NB4 (cell line): ENCODE measurements around the gene SOX21.

Source experiments
- POLR2A ChIP-seq: IDR thresholded peaks from 2 replicates; pipeline ENCODE4 v1.6.1; 2011; ENCODE audit warnings: mild to moderate bottlenecking; ENCODE audit not compliant: insufficient read length; ENCODE audit errors: extremely low read depth
- TF ChIP-seq, protein P1 (sequence below): IDR thresholded peaks from one replicate; pipeline ENCODE4 v1.5.1; 2012; ENCODE audit warnings: low read depth, low read length
- TF ChIP-seq, protein P2 (sequence below): IDR thresholded peaks from 2 replicates; pipeline ENCODE4 v1.6.1; 2011; ENCODE audit warnings: low read depth, low read length

DNA sequence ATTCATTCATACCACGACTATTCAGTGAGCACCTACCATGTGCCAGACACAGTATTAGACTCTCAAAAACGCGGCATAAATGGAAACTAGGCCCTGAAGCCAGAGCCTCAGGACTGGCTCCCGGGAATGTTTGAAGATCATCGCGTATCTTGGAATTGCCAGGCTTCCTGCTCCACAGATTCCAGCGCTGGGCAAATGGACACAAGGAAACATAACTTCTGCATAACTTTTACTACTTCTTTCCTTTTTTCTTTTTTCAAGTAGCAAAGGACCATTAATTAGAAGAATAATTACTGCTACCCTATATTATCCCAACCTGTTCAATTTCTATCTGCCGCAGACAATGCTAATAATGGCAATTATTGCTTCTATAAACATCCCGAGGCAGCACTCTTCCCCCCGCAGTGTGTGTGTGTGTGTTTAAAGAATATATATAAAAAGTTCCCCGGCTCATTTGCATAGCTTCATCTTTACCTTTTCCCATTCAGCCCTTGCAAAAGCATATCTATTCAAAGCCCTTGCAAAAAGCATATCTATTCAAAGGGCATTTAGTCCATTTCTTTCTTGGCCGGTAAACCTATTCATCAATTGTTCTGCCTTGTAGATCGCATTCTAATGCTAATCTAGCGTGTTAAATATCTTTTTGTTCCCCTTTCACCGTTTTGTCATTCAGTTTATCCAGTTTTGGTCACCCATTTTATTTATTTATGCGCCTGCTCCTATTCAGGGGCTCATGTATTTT, 6.1 kb downstream of the SOX21 start:
- TF ChIP-seq POLR2A, result no peak
- TF ChIP-seq, protein P1, sequence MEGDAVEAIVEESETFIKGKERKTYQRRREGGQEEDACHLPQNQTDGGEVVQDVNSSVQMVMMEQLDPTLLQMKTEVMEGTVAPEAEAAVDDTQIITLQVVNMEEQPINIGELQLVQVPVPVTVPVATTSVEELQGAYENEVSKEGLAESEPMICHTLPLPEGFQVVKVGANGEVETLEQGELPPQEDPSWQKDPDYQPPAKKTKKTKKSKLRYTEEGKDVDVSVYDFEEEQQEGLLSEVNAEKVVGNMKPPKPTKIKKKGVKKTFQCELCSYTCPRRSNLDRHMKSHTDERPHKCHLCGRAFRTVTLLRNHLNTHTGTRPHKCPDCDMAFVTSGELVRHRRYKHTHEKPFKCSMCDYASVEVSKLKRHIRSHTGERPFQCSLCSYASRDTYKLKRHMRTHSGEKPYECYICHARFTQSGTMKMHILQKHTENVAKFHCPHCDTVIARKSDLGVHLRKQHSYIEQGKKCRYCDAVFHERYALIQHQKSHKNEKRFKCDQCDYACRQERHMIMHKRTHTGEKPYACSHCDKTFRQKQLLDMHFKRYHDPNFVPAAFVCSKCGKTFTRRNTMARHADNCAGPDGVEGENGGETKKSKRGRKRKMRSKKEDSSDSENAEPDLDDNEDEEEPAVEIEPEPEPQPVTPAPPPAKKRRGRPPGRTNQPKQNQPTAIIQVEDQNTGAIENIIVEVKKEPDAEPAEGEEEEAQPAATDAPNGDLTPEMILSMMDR, result no peak
- TF ChIP-seq, protein P2, sequence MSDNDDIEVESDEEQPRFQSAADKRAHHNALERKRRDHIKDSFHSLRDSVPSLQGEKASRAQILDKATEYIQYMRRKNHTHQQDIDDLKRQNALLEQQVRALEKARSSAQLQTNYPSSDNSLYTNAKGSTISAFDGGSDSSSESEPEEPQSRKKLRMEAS, result no peak
